MM.1S (cell line): ENCODE data around the gene NDFIP1.

ENCODE experiments used
- EZH2 ChIP-seq: fragments of 300-600 bp; sonication (generic); optimal IDR thresholded peaks from 2 replicates; pipeline ENCODE3; 2017; ENCODE audit warnings: low read depth, mild to moderate bottlenecking, antibody characterized with exemption, low read length, mixed read lengths
- EZH2phosphoT487 ChIP-seq: fragments of 300-600 bp; sonication (generic); IDR thresholded peaks from 2 replicates; pipeline ENCODE4 v1.6.1; 2018; ENCODE audit warnings: antibody characterized with exemption, low read length
- TF ChIP-seq, protein P1 (sequence below): fragments of 300-600 bp; sonication (generic); IDR thresholded peaks from 2 replicates; pipeline ENCODE4 v1.5.1; 2016; ENCODE audit warnings: antibody characterized with exemption, low read length, mixed read lengths

DNA sequence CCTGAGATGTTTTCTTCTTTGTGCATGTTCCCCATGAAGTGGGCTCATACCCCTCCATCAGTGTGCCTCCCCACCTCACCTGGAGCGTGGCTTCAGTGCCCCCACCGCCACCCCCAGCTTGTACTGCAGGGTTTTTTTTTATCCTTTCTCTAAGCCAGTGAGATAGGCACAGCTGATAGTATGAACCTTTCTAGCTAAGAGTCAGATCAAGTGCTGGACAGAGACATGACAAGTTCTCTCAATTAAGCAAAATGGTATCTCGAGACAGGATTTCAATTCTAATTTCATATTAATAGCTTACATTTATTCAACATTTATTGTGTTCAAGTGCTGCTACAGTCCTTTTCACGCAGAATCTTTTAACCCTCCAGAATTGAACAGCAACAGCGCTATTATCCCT is 55.7 kb downstream of the NDFIP1 start:
- TF ChIP-seq EZH2phosphoT487 (no peak), EZH2 (no peak)
- TF ChIP-seq, protein P1, sequence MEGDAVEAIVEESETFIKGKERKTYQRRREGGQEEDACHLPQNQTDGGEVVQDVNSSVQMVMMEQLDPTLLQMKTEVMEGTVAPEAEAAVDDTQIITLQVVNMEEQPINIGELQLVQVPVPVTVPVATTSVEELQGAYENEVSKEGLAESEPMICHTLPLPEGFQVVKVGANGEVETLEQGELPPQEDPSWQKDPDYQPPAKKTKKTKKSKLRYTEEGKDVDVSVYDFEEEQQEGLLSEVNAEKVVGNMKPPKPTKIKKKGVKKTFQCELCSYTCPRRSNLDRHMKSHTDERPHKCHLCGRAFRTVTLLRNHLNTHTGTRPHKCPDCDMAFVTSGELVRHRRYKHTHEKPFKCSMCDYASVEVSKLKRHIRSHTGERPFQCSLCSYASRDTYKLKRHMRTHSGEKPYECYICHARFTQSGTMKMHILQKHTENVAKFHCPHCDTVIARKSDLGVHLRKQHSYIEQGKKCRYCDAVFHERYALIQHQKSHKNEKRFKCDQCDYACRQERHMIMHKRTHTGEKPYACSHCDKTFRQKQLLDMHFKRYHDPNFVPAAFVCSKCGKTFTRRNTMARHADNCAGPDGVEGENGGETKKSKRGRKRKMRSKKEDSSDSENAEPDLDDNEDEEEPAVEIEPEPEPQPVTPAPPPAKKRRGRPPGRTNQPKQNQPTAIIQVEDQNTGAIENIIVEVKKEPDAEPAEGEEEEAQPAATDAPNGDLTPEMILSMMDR = no peak
